ENCODE results near the gene FOXD4.
"Not testable (repeated sequence)": the region's sequence is repeated elsewhere in the genome, so short reads cannot be mapped to it uniquely, and the experiment has no call there.

FOXD4 gene

GRCh38 chr9:94323-94722 lies 23.9 kb downstream of the FOXD4 start:
- DNase-seq (ENCODE audit: low read depth in 2 of 2, low spot score in 1 of 2), result not testable (repeated sequence)

- not testable (repeated sequence) for DNase-seq (ENCODE audit: low read depth in 2 of 2, low spot score in 1 of 2)
Observed at GRCh38 chr9:93909-94308, 24.3 kb downstream of the FOXD4 start.

- not testable (repeated sequence) for DNase-seq (ENCODE audit: low read depth in 2 of 2, low spot score in 1 of 2)
Observed at GRCh38 chr9:90851-91250, 27.4 kb downstream of the FOXD4 start.

- DNase-seq (ENCODE audit: low read depth in 2 of 2, low spot score in 1 of 2), result not testable (repeated sequence)
Observed at GRCh38 chr9:88396-89037, 29.7 kb downstream of the FOXD4 start.

- not testable (repeated sequence) for DNase-seq (ENCODE audit: low read depth in 2 of 2, low spot score in 1 of 2)
Observed at GRCh38 chr9:87860-88259, 30.4 kb downstream of the FOXD4 start.

- DNase-seq (ENCODE audit: low read depth in 2 of 2, low spot score in 1 of 2), result not testable (repeated sequence)
Observed at GRCh38 chr9:87105-87504, 31.1 kb downstream of the FOXD4 start.

- DNase-seq (ENCODE audit: low read depth in 2 of 2, low spot score in 1 of 2), result not testable (repeated sequence)
Observed at GRCh38 chr9:86697-87096, 31.5 kb downstream of the FOXD4 start.

- not testable (repeated sequence) for DNase-seq (ENCODE audit: low read depth in 2 of 2, low spot score in 1 of 2)
Observed at GRCh38 chr9:82932-83689, 35.1 kb downstream of the FOXD4 start.

- not testable (repeated sequence) for DNase-seq (ENCODE audit: low read depth in 2 of 2, low spot score in 1 of 2)
Observed at GRCh38 chr9:78333-78732, 39.9 kb downstream of the FOXD4 start.

- DNase-seq (ENCODE audit: low read depth in 2 of 2, low spot score in 1 of 2), result not testable (repeated sequence)
Observed at GRCh38 chr9:76389-76788, 41.8 kb downstream of the FOXD4 start.

- DNase-seq (ENCODE audit: low read depth in 2 of 2, low spot score in 1 of 2), result not testable (repeated sequence)
Observed at GRCh38 chr9:73900-74525, 44.2 kb downstream of the FOXD4 start.

- not testable (repeated sequence) for DNase-seq (ENCODE audit: low read depth in 2 of 2, low spot score in 1 of 2)
Observed at GRCh38 chr9:73076-73899, 44.9 kb downstream of the FOXD4 start.
